Testis (tissue), 2 donors: Measurements from ENCODE around the gene LRRC7.
"Not testable (repeated sequence)": the region's sequence is repeated elsewhere in the genome, so short reads cannot be mapped to it uniquely, and the experiment has no call there.

Source experiments
- CTCF ChIP-seq, 3 experiments: fragments of 450-650 bp in 2 of 3; fragments of 200-600 bp in 1 of 3; sonication (generic) in 1 of 3; IDR thresholded peaks; one replicate each; pipeline ENCODE4 v1.5.1; 2016 to 2019; ENCODE audit warnings: antibody characterized with exemption in 3 of 3, mild to moderate bottlenecking in 2 of 3, moderate library complexity in 1 of 3
- POLR2A ChIP-seq: fragments of 450-650 bp; IDR thresholded peaks from one replicate; pipeline ENCODE4 v1.6.1; 2017; ENCODE audit warnings: antibody characterized with exemption, mild to moderate bottlenecking, moderate library complexity

- TF ChIP-seq CTCF (IDR thresholded peaks at IDR 0.05); POLR2A: not testable (repeated sequence)
Observed at GRCh38 chr1:69928234-69928633, 360.5 kb downstream of the LRRC7 start.
